Activated naive CD8-positive, alpha-beta T cell (primary cell): ENCODE measurements around the gene GRHL1.
"Not testable (repeated sequence)": the region's sequence is repeated elsewhere in the genome, so short reads cannot be mapped to it uniquely, and the experiment has no call there.

Experiments
- H3K27ac Mint-ChIP-seq: one replicate; pipeline ENCODE4 v1.8.0; 2021; ENCODE audit warnings: mixed read lengths
- H3K27me3 Mint-ChIP-seq: one replicate; pipeline ENCODE4 v1.8.0; 2021; ENCODE audit warnings: mixed read lengths
- H3K36me3 Mint-ChIP-seq: one replicate; pipeline ENCODE4 v1.8.0; 2021; ENCODE audit warnings: mixed read lengths
- H3K4me1 Mint-ChIP-seq: one replicate; pipeline ENCODE4 v1.8.0; 2021; ENCODE audit warnings: low read depth, mixed read lengths
- H3K4me3 Mint-ChIP-seq: one replicate; pipeline ENCODE4 v1.8.0; 2021; ENCODE audit warnings: mild to moderate bottlenecking, mixed read lengths
- H3K9me3 Mint-ChIP-seq: one replicate; pipeline ENCODE4 v1.8.0; 2021; ENCODE audit warnings: low read depth, mixed read lengths

Gene GRHL1

GRCh38 chr2:10004836-10005235, 53.3 kb downstream of the GRHL1 start:
- Mint-ChIP-seq H3K9me3 (no peaks in the 10 kb centered on the region), H3K36me3 (no peaks in the 10 kb centered on the region), H3K4me3 (no peak overlapping the region), H3K27ac (no peak overlapping the region), H3K27me3 (peaks cover 8% of the 10 kb centered on the region), H3K4me1 (no peaks in the 10 kb centered on the region)

GRCh38 chr2:10005461-10006235, 54.2 kb downstream of the GRHL1 start:
- H3K27me3 Mint-ChIP-seq = peaks cover 8% of the 10 kb centered on the region
- no peak overlapping the region for H3K27ac Mint-ChIP-seq
- no peak overlapping the region for H3K4me3 Mint-ChIP-seq
- H3K36me3 Mint-ChIP-seq = no peaks in the 10 kb centered on the region
- H3K9me3 Mint-ChIP-seq = no peaks in the 10 kb centered on the region
- H3K4me1 Mint-ChIP-seq = no peaks in the 10 kb centered on the region

- Mint-ChIP-seq H3K4me3 (no peak overlapping the region), H3K27ac (no peak overlapping the region), H3K9me3 (no peaks in the 10 kb centered on the region), H3K27me3 (peaks cover 8% of the 10 kb centered on the region), H3K36me3 (no peaks in the 10 kb centered on the region), H3K4me1 (no peaks in the 10 kb centered on the region)
Observed at GRCh38 chr2:10006236-10007161, 55.0 kb downstream of the GRHL1 start.

DNA sequence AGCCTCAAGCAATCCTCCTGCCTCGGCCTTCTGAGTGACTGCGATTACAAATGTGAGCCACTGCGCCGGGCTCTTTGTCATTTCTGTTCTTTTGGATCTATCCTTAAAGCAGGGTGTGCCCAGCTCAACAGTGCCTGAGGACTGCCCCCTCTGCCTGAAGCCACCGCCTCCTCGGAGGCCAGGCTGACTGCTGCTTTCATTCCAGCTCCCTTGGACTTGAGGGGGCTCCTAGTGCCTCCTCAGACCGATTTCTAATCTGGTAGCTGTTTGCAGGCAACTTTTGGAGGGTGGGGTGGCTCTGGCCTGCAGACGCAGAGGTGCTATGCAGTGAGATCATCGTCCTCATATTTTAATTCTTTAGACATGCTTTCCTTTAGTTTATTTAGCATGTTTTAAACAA, 55.9 kb downstream of the GRHL1 start:
- Mint-ChIP-seq H3K36me3 (no peaks in the 10 kb centered on the region), H3K4me1 (no peaks in the 10 kb centered on the region), H3K9me3 (no peaks in the 10 kb centered on the region), H3K27ac (no peak overlapping the region), H3K27me3 (peaks cover 8% of the 10 kb centered on the region), H3K4me3 (no peak overlapping the region)

DNA sequence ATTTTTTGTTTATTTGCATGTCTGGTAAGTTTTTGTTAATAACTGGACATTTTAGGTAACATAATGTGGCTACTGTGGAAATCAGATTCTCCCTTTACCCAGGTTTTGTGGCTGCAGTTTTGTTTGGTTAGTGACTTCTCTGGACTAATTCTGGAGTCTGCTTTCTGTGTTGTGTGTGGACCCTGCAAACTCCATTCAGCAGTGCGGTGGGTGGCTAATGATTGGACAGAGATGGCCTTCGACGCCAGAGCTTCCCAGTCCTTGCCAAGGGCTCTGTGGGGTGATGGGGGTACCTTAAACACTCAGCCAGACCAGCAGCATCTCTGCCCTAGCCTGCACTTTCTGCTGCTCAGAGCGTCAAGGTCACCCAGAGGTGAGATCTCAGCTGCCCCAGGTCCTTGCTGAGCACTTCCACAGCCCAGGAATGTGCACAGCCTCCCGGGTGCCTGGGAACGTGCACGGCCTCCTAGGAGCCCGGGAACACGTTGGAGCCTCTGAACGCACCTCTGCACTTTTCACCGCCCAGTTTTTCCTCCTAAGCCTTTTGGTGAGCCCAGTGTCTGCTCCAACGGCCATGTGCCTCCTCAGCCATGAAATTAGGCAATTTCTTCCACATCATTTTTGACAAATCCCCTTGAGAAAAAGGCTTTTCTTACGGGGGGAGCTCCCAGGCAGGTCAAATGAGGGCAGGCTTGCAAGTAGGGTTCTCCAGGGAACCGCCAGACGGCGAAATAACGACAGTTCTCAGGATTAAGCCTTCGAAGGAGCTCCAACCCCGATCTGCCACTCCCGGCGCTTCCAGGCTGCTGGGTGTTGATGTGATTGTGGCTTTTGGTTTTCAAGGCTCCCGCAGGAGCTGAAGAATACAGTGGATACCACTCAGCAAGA, 56.7 kb downstream of the GRHL1 start:
- Mint-ChIP-seq H3K36me3 (no peaks in the 10 kb centered on the region), H3K4me3 (no peak overlapping the region), H3K27ac (no peak overlapping the region), H3K4me1 (no peaks in the 10 kb centered on the region), H3K27me3 (peaks cover 8% of the 10 kb centered on the region), H3K9me3 (no peaks in the 10 kb centered on the region)

- no peaks in the 10 kb centered on the region for H3K36me3 Mint-ChIP-seq
- H3K27me3 Mint-ChIP-seq = peaks cover 8% of the 10 kb centered on the region
- no peaks in the 10 kb centered on the region for H3K4me1 Mint-ChIP-seq
- no peak overlapping the region for H3K4me3 Mint-ChIP-seq
- H3K27ac Mint-ChIP-seq = no peak overlapping the region
- H3K9me3 Mint-ChIP-seq = no peaks in the 10 kb centered on the region
Observed at GRCh38 chr2:10008809-10009176, 57.3 kb downstream of the GRHL1 start.

- Mint-ChIP-seq H3K4me1 (no peaks in the 10 kb centered on the region), H3K27ac (no peak overlapping the region), H3K4me3 (no peak overlapping the region), H3K36me3 (no peaks in the 10 kb centered on the region), H3K27me3 (peaks cover 8% of the 10 kb centered on the region), H3K9me3 (no peaks in the 10 kb centered on the region)
Observed at GRCh38 chr2:10009271-10009810, 57.8 kb downstream of the GRHL1 start.

DNA sequence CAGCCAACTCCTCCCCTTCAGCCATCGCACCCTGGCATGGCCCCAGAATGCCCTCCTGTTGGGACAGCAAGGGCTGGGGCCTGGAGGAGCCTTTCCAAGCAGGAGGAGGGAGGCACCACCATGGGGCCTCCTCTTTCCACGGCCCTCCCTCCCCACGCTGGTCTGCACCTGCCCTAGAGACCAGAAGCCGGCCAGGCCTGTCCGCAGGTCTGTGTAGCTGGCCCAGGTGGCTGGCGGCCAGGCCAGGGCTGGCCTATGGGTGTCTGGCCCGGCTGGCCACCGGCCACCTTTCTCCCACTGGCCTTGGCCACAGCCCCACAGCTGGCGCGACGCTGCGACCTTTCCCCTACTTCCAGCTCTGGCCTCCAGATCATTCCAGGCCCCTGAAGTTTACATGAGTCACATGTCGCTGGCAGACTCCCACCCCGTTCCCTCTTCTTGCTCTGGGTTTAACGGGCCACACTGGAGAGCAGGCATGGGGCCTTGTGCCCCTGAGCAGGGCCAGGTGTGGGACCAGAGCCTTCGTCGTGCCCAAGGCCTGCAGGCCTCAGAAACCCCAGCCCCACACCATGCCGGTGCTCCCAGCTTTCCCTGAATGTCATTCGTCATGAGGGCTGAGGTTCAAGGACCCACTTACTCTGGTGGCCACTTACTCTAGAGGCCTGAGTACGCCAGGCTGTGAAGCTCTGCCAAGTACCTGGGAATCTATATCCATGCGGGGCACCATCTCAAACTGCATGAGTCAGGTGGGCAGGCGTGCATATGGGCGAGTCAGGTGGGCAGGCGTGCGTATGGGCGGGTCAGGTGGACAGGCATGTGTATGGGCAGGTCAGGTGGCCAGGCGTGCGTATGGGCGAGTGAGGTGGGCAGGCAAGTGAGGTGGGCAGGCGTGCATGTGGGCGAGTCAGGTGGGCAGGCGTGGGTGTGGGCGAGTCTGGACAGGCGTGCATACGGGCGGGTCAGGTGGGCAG, 58.6 kb downstream of the GRHL1 start:
- Mint-ChIP-seq H3K4me1 (no peaks in the 10 kb centered on the region), H3K27ac (no peak overlapping the region), H3K9me3 (no peaks in the 10 kb centered on the region), H3K27me3 (peaks cover 8% of the 10 kb centered on the region), H3K4me3 (no peak overlapping the region), H3K36me3 (no peaks in the 10 kb centered on the region)

- H3K4me3 Mint-ChIP-seq, H3K4me1 Mint-ChIP-seq, H3K27me3 Mint-ChIP-seq, H3K9me3 Mint-ChIP-seq, H3K36me3 Mint-ChIP-seq, H3K27ac Mint-ChIP-seq: not testable (repeated sequence)
Observed at GRCh38 chr2:10010861-10011605, 59.5 kb downstream of the GRHL1 start.

DNA sequence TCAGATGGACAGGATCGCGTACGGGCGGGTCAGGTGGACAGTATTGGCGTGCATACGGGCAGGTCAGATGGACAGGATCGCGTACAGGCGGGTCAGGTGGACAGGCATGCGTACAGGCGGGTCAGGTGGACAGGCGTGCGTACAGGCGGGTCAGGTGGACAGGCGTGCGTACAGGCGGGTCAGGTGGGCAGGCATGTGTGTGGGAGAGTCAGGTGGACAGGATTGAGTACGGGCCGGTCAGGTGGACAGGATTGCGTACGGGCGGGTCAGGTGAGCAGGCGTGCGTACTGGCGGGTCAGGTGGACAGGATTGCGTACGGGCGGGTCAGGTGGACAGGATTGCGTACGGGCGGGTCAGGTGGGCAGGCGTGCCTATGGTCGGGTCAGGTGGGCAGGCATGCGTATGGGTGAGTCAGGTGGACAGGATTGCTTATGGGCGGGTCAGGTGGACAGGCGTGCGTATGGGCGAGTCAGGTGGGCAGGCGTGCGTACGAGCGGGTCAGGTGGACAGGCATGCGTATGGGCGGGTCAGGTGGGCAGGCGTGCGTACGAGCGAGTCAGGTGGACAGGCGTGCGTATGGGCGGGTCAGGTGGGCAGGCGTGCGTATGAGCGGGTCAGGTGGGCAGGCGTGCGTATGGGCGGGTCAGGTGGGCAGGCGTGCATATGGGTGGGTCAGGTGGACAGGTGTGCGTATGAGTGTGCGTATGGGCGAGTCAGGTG, 60.3 kb downstream of the GRHL1 start:
- not testable (repeated sequence) for H3K27me3 Mint-ChIP-seq, H3K27ac Mint-ChIP-seq, H3K9me3 Mint-ChIP-seq, H3K36me3 Mint-ChIP-seq, H3K4me3 Mint-ChIP-seq, H3K4me1 Mint-ChIP-seq

DNA sequence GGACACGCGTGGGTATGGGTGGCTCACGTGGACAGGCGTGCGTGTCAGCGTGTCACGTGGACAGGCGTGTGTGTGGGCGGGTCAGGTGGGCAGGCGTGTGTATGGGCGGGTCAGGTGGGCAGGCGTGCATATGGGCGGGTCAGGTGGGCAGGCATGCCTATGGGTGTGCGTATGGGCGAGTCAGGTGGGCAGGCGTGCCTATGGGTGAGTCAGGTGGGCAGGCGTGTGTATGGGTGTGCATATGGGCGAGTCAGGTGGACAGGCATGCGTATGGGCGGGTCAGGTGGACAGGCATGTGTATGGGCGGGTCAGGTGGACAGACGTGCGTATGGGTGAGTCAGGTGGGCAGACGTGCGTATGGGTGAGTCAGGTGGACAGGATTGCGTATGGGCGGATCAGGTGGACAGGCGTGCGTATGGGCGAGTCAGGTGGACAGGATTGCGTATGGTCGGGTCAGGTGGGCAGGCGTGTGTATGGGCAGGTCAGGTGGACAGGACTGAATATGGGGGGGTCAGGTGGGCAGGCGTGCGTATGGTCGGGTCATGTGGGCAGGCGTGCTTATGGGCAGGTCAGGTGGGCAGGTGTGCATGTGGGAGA, 61.0 kb downstream of the GRHL1 start:
- H3K27me3 Mint-ChIP-seq, H3K4me1 Mint-ChIP-seq, H3K9me3 Mint-ChIP-seq, H3K36me3 Mint-ChIP-seq, H3K27ac Mint-ChIP-seq, H3K4me3 Mint-ChIP-seq: not testable (repeated sequence)

DNA sequence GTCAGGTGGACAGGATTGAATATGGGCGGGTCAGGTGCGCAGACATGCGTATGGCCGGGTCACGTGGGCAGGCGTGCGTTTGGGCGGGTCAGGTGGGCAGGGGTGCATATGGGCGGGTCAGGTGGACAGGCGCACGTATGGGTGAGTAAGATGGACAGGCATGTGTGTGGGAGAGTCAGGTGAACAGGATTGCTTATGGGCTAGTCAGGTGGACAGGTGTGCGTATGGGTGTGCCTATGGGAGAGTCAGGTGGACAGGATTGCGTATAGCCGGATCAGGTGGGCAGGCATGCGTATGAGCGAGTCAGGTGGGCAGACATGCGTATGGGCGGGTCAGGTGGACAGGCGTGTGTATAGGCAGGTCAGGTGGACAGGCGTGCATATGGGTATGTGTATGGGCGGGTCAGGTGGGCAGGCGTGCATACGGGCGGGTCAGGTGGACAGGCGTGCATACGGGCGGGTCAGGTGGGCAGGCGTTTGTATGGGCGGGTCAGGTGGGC, 61.5 kb downstream of the GRHL1 start:
- H3K4me1 Mint-ChIP-seq = no peaks in the 10 kb centered on the region
- no peak overlapping the region for H3K4me3 Mint-ChIP-seq
- H3K27ac Mint-ChIP-seq = no peak overlapping the region
- H3K27me3 Mint-ChIP-seq = peaks cover 4% of the 10 kb centered on the region
- H3K9me3 Mint-ChIP-seq = peaks cover 4% of the 10 kb centered on the region
- no peaks in the 10 kb centered on the region for H3K36me3 Mint-ChIP-seq
